Naive thymus-derived CD4-positive, alpha-beta T cell (primary cell): Measurements from ENCODE around the gene RNASE11. TPM values are rescaled to one million over a fixed set of nuclear protein-coding genes. Genes with fewer than 3 reads are reported as not detected.
"Not testable (repeated sequence)": the region's sequence is repeated elsewhere in the genome, so short reads cannot be mapped to it uniquely, and the experiment has no call there.

Experiments used
- ATAC-seq: fragments of 150-1000 bp; cut with Tn5 transposase; 2 replicates; pipeline ENCODE4 v1.10.0; 2021; ENCODE audit warnings: mild to moderate bottlenecking, moderate library complexity
- CTCF ChIA-PET: fragments of 350-600 bp; sonication (Branson Sonifier 250); formaldehyde crosslinking; loops from one replicate; lab custom pipeline; 2021; ENCODE audit warnings: antibody characterized with exemption; lab: Charles Lee
- POLR2A ChIA-PET: fragments of 350-600 bp; sonication (Branson Sonifier 250); formaldehyde crosslinking; loops from one replicate; lab custom pipeline; 2021; ENCODE audit warnings: antibody characterized with exemption, inconsistent platforms; lab: Charles Lee
- DNase-seq, 9 donors: peaks; one replicate each; pipeline versions ENCODE4 v3.0.0 to v3.0.0-alpha.2; 2020 to 2022; ENCODE audit warnings: mixed read lengths in 1 of 9
- H3K27ac ChIP-seq: one replicate; pipeline ENCODE4 v1.7.0; 2013; ENCODE audit warnings: mild to moderate bottlenecking, low read depth, low read length, moderate library complexity
- H3K27me3 ChIP-seq, 2 donors: one replicate each; pipeline ENCODE4 v1.7.0; 2013; ENCODE audit warnings: low read length in 2 of 2, mild to moderate bottlenecking in 2 of 2, moderate library complexity in 2 of 2; ENCODE audit not compliant: control insufficient read depth in 2 of 2, insufficient read depth in 2 of 2
- H3K36me3 ChIP-seq, 3 experiments: 1 replicate in 2 of 3; 2 replicates in 1 of 3; pipeline ENCODE4 v1.7.0; 2013; ENCODE audit warnings: low read length in 3 of 3, mild to moderate bottlenecking in 3 of 3, moderate library complexity in 1 of 3; ENCODE audit not compliant: insufficient read depth in 3 of 3, control insufficient read depth in 2 of 3
- H3K4me1 ChIP-seq, 2 donors: one replicate each; pipeline ENCODE4 v1.7.0; 2013; ENCODE audit warnings: low read length in 2 of 2, mild to moderate bottlenecking in 2 of 2, moderate library complexity in 1 of 2; ENCODE audit not compliant: control insufficient read depth in 2 of 2, insufficient read depth in 2 of 2
- H3K4me3 ChIP-seq: 2 replicates; pipeline ENCODE4 v1.7.0; 2013; ENCODE audit warnings: mild to moderate bottlenecking, low read length
- H3K9me3 ChIP-seq, 3 experiments: 1 replicate in 2 of 3; 2 replicates in 1 of 3; pipeline ENCODE4 v1.7.0; 2013; ENCODE audit warnings: low read length in 3 of 3; ENCODE audit not compliant: control insufficient read depth in 2 of 3
- H3K27ac Mint-ChIP-seq, 9 donors: one replicate each; pipeline ENCODE4 v1.8.0; 2020 to 2022; ENCODE audit warnings: mixed read lengths in 9 of 9, mild to moderate bottlenecking in 8 of 9, moderate library complexity in 5 of 9, inconsistent platforms in 2 of 9
- H3K27me3 Mint-ChIP-seq, 5 donors: one replicate each; pipeline ENCODE4 v1.8.0; 2021 to 2022; ENCODE audit warnings: mixed read lengths in 5 of 5, mild to moderate bottlenecking in 1 of 5
- H3K36me3 Mint-ChIP-seq, 5 donors: one replicate each; pipeline ENCODE4 v1.8.0; 2020 to 2022; ENCODE audit warnings: mixed read lengths in 5 of 5, mild to moderate bottlenecking in 3 of 5, inconsistent platforms in 1 of 5
- H3K4me1 Mint-ChIP-seq, 7 donors: one replicate each; pipeline ENCODE4 v1.8.0; 2020 to 2022; ENCODE audit warnings: mixed read lengths in 7 of 7, mild to moderate bottlenecking in 3 of 7, inconsistent platforms in 1 of 7
- H3K4me3 Mint-ChIP-seq, 10 donors: one replicate each; pipeline ENCODE4 v1.8.0; 2020 to 2022; ENCODE audit warnings: mild to moderate bottlenecking in 10 of 10, mixed read lengths in 10 of 10, moderate library complexity in 6 of 10, inconsistent platforms in 2 of 10
- H3K9me3 Mint-ChIP-seq, 11 donors: one replicate each; pipeline ENCODE4 v1.8.0; 2020 to 2022; ENCODE audit warnings: mixed read lengths in 11 of 11, mild to moderate bottlenecking in 4 of 11, inconsistent platforms in 1 of 11, moderate library complexity in 1 of 11
- intact Hi-C, 2 donors: fragments of 100-400 bp; cut with micrococcal nuclease; formaldehyde crosslinking; loops; one replicate each; pipeline ENCODE4 v1.15.1; 2023
- polyA plus RNA-seq, 2 donors: library from polyadenylated mRNA; unstranded; fragments of 300-500 nt; fragmentation: Illumina TruSeq; gene quantifications; one replicate each; pipeline ENCODE4 v1.2.3, GENCODE V29; 2021
- total RNA-seq, 6 experiments: library from RNA in 5 of 6; stranded (reverse) in 5 of 6; gene quantifications; 1 replicate in 5 of 6; 2 replicates in 1 of 6; pipeline ENCODE4 v1.2.3 and lab custom pipeline; 2021 to 2026

Gene RNASE11
- total and polyA plus RNA-seq, 7 experiments from 2014 or later, result not detected

GRCh38 chr14:20623798-20624197 is 36.0 kb upstream of the RNASE11 start:
- DNase-seq, result no peak
- intact Hi-C loops, result loop anchor here (1.0 to 10.0 kb wide), 4 partner anchors 8 to 351 kb away; partner anchors contain the start of gene PARP2 (in 1 of the 2)
- peak overlapping the region in 5 of 9 donors; percentile 19 to 88 (median 63) for H3K27ac Mint-ChIP-seq

GRCh38 chr14:20622816-20623291 is 35.1 kb upstream of the RNASE11 start:
- H3K36me3 Mint-ChIP-seq, result peaks cover 0 to 10% (median 0%) of the 10 kb centered on the region in 5 donors
- H3K9me3 Mint-ChIP-seq, result peaks cover 0 to 15% (median 2%) of the 10 kb centered on the region in 11 donors
- H3K4me3 Mint-ChIP-seq, result peak overlapping the region; percentile 66 to 88 (median 78)
- Histone ChIP-seq H3K4me3 (no peak overlapping the region), H3K27ac (no peak overlapping the region), H3K27me3 (no peaks in the 10 kb centered on the region), H3K9me3 (no peaks in the 10 kb centered on the region), H3K36me3 (no peaks in the 10 kb centered on the region), H3K4me1 (peaks cover 0 to 25% of the 10 kb centered on the region in 2 donors)
- ATAC-seq, result peak; percentile 36
- DNase-seq, result no peak
- ChIA-PET POLR2A (interaction anchor here (0.6 to 1.8 kb wide), 8 partner anchors 8 to 289 kb away, joined by 3 to 8 read pairs (median 4); partner anchors contain the start of gene RNASE4), CTCF (interaction anchor here (0.6 to 1.6 kb wide), 3 partner anchors 10 to 86 kb away, joined by 3 to 6 read pairs (median 4); no protein-coding TSS in a partner anchor)
- H3K27me3 Mint-ChIP-seq, result peaks cover 27 to 56% (median 36%) of the 10 kb centered on the region in 5 donors
- intact Hi-C loops, result loop anchor here in 1 of 2 donors (1.0 to 10.0 kb wide), 2 partner anchors 8 to 352 kb away; no protein-coding TSS in a partner anchor
- H3K27ac Mint-ChIP-seq, result peak overlapping the region in 6 of 9 donors; percentile 7 to 69 (median 45)
- peaks cover 27 to 64% (median 55%) of the 10 kb centered on the region in 7 donors for H3K4me1 Mint-ChIP-seq

More at GRCh38 chr14:20623798-20624197, 36.0 kb upstream of the RNASE11 start:
- peaks cover 0 to 15% (median 2%) of the 10 kb centered on the region in 11 donors for H3K9me3 Mint-ChIP-seq
- H3K27ac ChIP-seq, result no peak overlapping the region
- ATAC-seq, result no peak
- peaks cover 27 to 59% (median 43%) of the 10 kb centered on the region in 5 donors for H3K27me3 Mint-ChIP-seq
- no peaks in the 10 kb centered on the region for H3K27me3 ChIP-seq
- peaks cover 0 to 13% (median 0%) of the 10 kb centered on the region in 5 donors for H3K36me3 Mint-ChIP-seq
- no peaks in the 10 kb centered on the region for H3K9me3 ChIP-seq
- ChIA-PET POLR2A (interaction anchor here (0.9 to 1.8 kb wide), 3 partner anchors 9 to 60 kb away, joined by 4 to 7 read pairs (median 5); partner anchors contain the start of gene RNASE4), CTCF (interaction anchor here (1.5 kb wide), 1 partner anchor 14 kb away, joined by 4 read pairs; no protein-coding TSS in a partner anchor)
- H3K4me3 Mint-ChIP-seq, result peak overlapping the region; percentile 66 to 92 (median 80)
- no peaks in the 10 kb centered on the region for H3K36me3 ChIP-seq
- peaks cover 0 to 32% of the 10 kb centered on the region in 2 donors for H3K4me1 ChIP-seq
- H3K4me1 Mint-ChIP-seq, result peaks cover 34 to 70% (median 65%) of the 10 kb centered on the region in 7 donors
- H3K4me3 ChIP-seq, result no peak overlapping the region

- no peaks in the 10 kb centered on the region for H3K9me3 ChIP-seq
- H3K36me3 Mint-ChIP-seq, result peaks cover 0 to 10% (median 0%) of the 10 kb centered on the region in 5 donors
- peaks cover 0 to 14% (median 2%) of the 10 kb centered on the region in 11 donors for H3K9me3 Mint-ChIP-seq
- no peak overlapping the region for H3K27ac Mint-ChIP-seq
- H3K27me3 ChIP-seq, result no peaks in the 10 kb centered on the region
- CTCF ChIA-PET, result no interaction called here
- no peak overlapping the region for H3K27ac ChIP-seq
- peaks cover 20 to 49% (median 37%) of the 10 kb centered on the region in 7 donors for H3K4me1 Mint-ChIP-seq
- H3K4me1 ChIP-seq, result peaks cover 0 to 21% of the 10 kb centered on the region in 2 donors
- no peak overlapping the region for H3K4me3 ChIP-seq
- H3K27me3 Mint-ChIP-seq, result peaks cover 16 to 45% (median 27%) of the 10 kb centered on the region in 5 donors
- H3K4me3 Mint-ChIP-seq, result no peak overlapping the region
- intact Hi-C loops, result loop anchor here in 1 of 2 donors (10.0 kb wide), 1 partner anchor 354 kb away; no protein-coding TSS in a partner anchor
- no peak for ATAC-seq
- H3K36me3 ChIP-seq, result no peaks in the 10 kb centered on the region
- no peak for DNase-seq
- POLR2A ChIA-PET, result interaction anchor here (1.6 kb wide), 1 partner anchor 287 kb away, joined by 8 read pairs; no protein-coding TSS in a partner anchor
Measured at GRCh38 chr14:20620798-20621478, 33.1 kb upstream of the RNASE11 start.

GRCh38 chr14:20619688-20620087 is 31.9 kb upstream of the RNASE11 start:
- POLR2A ChIA-PET, result interaction anchor here (0.7 kb wide), 1 partner anchor 13 kb away, joined by 3 read pairs; no protein-coding TSS in a partner anchor
- H3K4me3 Mint-ChIP-seq, H3K4me3 ChIP-seq, DNase-seq, H3K36me3 ChIP-seq, H3K9me3 Mint-ChIP-seq, H3K27ac Mint-ChIP-seq, H3K27me3 ChIP-seq, ATAC-seq, H3K9me3 ChIP-seq, CTCF ChIA-PET, H3K27ac ChIP-seq, H3K36me3 Mint-ChIP-seq: not testable (repeated sequence)
- Mint-ChIP-seq H3K4me1 (peaks cover 15 to 42% (median 25%) of the 10 kb centered on the region in 7 donors), H3K27me3 (peaks cover 9 to 35% (median 17%) of the 10 kb centered on the region in 5 donors)
- intact Hi-C loops, result loop anchor here in 1 of 2 donors (10.0 kb wide), 1 partner anchor 355 kb away; no protein-coding TSS in a partner anchor
- peaks cover 0 to 21% of the 10 kb centered on the region in 2 donors for H3K4me1 ChIP-seq

- ATAC-seq (no peak), DNase-seq (no peak)
- Histone ChIP-seq H3K9me3 (no peaks in the 10 kb centered on the region), H3K27me3 (no peaks in the 10 kb centered on the region), H3K27ac (no peak overlapping the region), H3K4me3 (no peak overlapping the region), H3K36me3 (no peaks in the 10 kb centered on the region), H3K4me1 (peaks cover 7 to 9% of the 10 kb centered on the region in 2 donors)
- H3K4me3 Mint-ChIP-seq, result no peak overlapping the region
- peaks cover 2 to 25% (median 9%) of the 10 kb centered on the region in 5 donors for H3K27me3 Mint-ChIP-seq
- H3K27ac Mint-ChIP-seq, result no peak overlapping the region
- intact Hi-C loops, result no loop called here
- ChIA-PET CTCF (interaction anchor here (0.9 to 1.5 kb wide), 3 partner anchors 13 to 73 kb away, joined by 3 to 5 read pairs (median 3); no protein-coding TSS in a partner anchor), POLR2A (interaction anchor here (1.0 to 1.4 kb wide), 2 partner anchors 63 to 66 kb away, joined by 3 to 6 read pairs; partner anchors contain the start of gene RNASE4)
- H3K4me1 Mint-ChIP-seq, result peaks cover 9 to 33% (median 11%) of the 10 kb centered on the region in 7 donors
- no peaks in the 10 kb centered on the region for H3K9me3 Mint-ChIP-seq
- peaks cover 0 to 1% (median 0%) of the 10 kb centered on the region in 5 donors for H3K36me3 Mint-ChIP-seq
Measured at GRCh38 chr14:20618271-20618749, 30.5 kb upstream of the RNASE11 start.
